Tibial nerve (tissue), 4 donors: Measurements from ENCODE around the gene RIPPLY2.

Experiments
- CTCF ChIP-seq, 5 experiments: fragments of 200-600 bp in 3 of 5; fragments of 450-650 bp in 2 of 5; sonication (generic) in 3 of 5; IDR thresholded peaks; one replicate each; pipeline ENCODE4 v1.5.1; 2016 to 2019; ENCODE audit warnings: antibody characterized with exemption in 5 of 5, mild to moderate bottlenecking in 3 of 5, moderate library complexity in 2 of 5
- EP300 ChIP-seq, 2 donors: sonication (generic); formaldehyde crosslinking; IDR thresholded peaks; one replicate each; pipeline ENCODE4 v1.6.1; 2017; ENCODE audit warnings: antibody characterized with exemption in 2 of 2, mild to moderate bottlenecking in 1 of 2
- POLR2A ChIP-seq, 2 donors: fragments of 450-650 bp; IDR thresholded peaks; one replicate each; pipeline ENCODE4 v1.6.1; 2017; ENCODE audit warnings: antibody characterized with exemption in 2 of 2, mild to moderate bottlenecking in 2 of 2, moderate library complexity in 2 of 2

- TF ChIP-seq CTCF (IDR thresholded peaks at IDR 0.05) (no peak), POLR2A (IDR thresholded peaks at IDR 0.05) (no peak), EP300 (IDR thresholded peaks at IDR 0.05) (no peak)
These were observed 20.7 kb downstream of the RIPPLY2 start for GRCh38 chr6:83873869-83874268.
